Nephron (organoid): ENCODE data around the gene CERS6.

Experiments
- H3K27ac Mint-ChIP-seq, 3 experiments: 2 replicates each; pipeline ENCODE4 v1.8.0; 2020; ENCODE audit warnings: mixed read lengths in 3 of 3, mild to moderate bottlenecking in 2 of 3, moderate library complexity in 1 of 3
- H3K27me3 Mint-ChIP-seq: 2 replicates; pipeline ENCODE4 v1.8.0; 2021; ENCODE audit warnings: low read depth, mild to moderate bottlenecking, moderate library complexity, mixed read lengths
- H3K36me3 Mint-ChIP-seq: 2 replicates; pipeline ENCODE4 v1.8.0; 2020; ENCODE audit warnings: low read depth, mixed read lengths
- H3K4me1 Mint-ChIP-seq: 2 replicates; pipeline ENCODE4 v1.8.0; 2020; ENCODE audit warnings: mixed read lengths
- H3K4me3 Mint-ChIP-seq, 3 experiments: 2 replicates each; pipeline ENCODE4 v1.8.0; 2020; ENCODE audit warnings: mild to moderate bottlenecking in 3 of 3, mixed read lengths in 3 of 3, moderate library complexity in 2 of 3
- H3K9me3 Mint-ChIP-seq: 2 replicates; pipeline ENCODE4 v1.8.0; 2020; ENCODE audit warnings: mixed read lengths
- CTCF ChIP-seq, 3 experiments: fragments of 200-600 bp; sonication (generic); IDR thresholded peaks; one replicate each; pipeline ENCODE4 v1.5.0; 2021; ENCODE audit warnings: antibody characterized with exemption in 3 of 3; ENCODE audit not compliant: unreplicated experiment in 3 of 3

The CERS6 gene

GRCh38 chr2:168541858-168542257 is 85.8 kb downstream of the CERS6 start:
- H3K27me3 Mint-ChIP-seq: no peaks in the 10 kb centered on the region
- peaks cover 42% of the 10 kb centered on the region for H3K36me3 Mint-ChIP-seq
- H3K27ac Mint-ChIP-seq: no peak overlapping the region
- H3K4me3 Mint-ChIP-seq: no peak overlapping the region
- H3K4me1 Mint-ChIP-seq: no peaks in the 10 kb centered on the region
- TF ChIP-seq CTCF (IDR thresholded peaks at IDR 0.05; ENCODE audit: unreplicated experiment in 3 of 3): no peak
- H3K9me3 Mint-ChIP-seq: peaks cover 30% of the 10 kb centered on the region

DNA sequence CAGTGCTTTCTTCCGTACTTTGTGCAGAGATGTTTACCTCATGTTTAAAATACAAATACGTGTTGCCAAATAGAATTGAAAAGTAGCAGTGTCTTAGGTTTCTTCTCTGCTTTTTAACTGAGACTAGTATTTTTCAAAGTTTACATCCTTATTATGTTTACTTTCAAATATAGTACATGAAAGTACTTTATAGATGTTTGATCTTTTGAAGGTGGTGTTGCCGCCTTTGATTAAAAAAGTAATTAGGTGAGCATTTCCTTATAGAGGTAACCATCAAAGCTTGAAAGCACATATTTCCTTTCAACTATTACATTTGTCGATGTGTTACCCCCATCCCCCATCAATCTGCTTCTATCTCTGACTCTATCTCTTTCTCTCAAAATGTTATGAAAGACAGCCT is 87.0 kb downstream of the CERS6 start:
- H3K36me3 Mint-ChIP-seq: peaks cover 44% of the 10 kb centered on the region
- TF ChIP-seq CTCF (IDR thresholded peaks at IDR 0.05; ENCODE audit: unreplicated experiment in 3 of 3): no peak
- no peak overlapping the region for H3K27ac Mint-ChIP-seq
- no peaks in the 10 kb centered on the region for H3K27me3 Mint-ChIP-seq
- no peak overlapping the region for H3K4me3 Mint-ChIP-seq
- H3K4me1 Mint-ChIP-seq: no peaks in the 10 kb centered on the region
- peaks cover 30% of the 10 kb centered on the region for H3K9me3 Mint-ChIP-seq

GRCh38 chr2:168543935-168544334 is 87.9 kb downstream of the CERS6 start:
- Mint-ChIP-seq H3K27me3 (no peaks in the 10 kb centered on the region), H3K27ac (no peak overlapping the region), H3K4me1 (no peaks in the 10 kb centered on the region), H3K4me3 (no peak overlapping the region), H3K36me3 (peaks cover 44% of the 10 kb centered on the region), H3K9me3 (peaks cover 25% of the 10 kb centered on the region)
- TF ChIP-seq CTCF (IDR thresholded peaks at IDR 0.05; ENCODE audit: unreplicated experiment in 3 of 3): no peak

- Mint-ChIP-seq H3K4me3 (no peak overlapping the region), H3K36me3 (peaks cover 42% of the 10 kb centered on the region), H3K27ac (no peak overlapping the region), H3K27me3 (no peaks in the 10 kb centered on the region), H3K4me1 (no peaks in the 10 kb centered on the region), H3K9me3 (peaks cover 14% of the 10 kb centered on the region)
- TF ChIP-seq CTCF (IDR thresholded peaks at IDR 0.05; ENCODE audit: unreplicated experiment in 3 of 3): no peak
Observed at GRCh38 chr2:168545439-168546082, 89.5 kb downstream of the CERS6 start.

- no peak overlapping the region for H3K4me3 Mint-ChIP-seq
- no peak for TF ChIP-seq CTCF (IDR thresholded peaks at IDR 0.05; ENCODE audit: unreplicated experiment in 3 of 3)
- no peak overlapping the region for H3K27ac Mint-ChIP-seq
- peaks cover 38% of the 10 kb centered on the region for H3K36me3 Mint-ChIP-seq
- H3K9me3 Mint-ChIP-seq: no peaks in the 10 kb centered on the region
- H3K4me1 Mint-ChIP-seq: peaks cover 8% of the 10 kb centered on the region
- no peaks in the 10 kb centered on the region for H3K27me3 Mint-ChIP-seq
Observed at GRCh38 chr2:168550670-168551069, 94.6 kb downstream of the CERS6 start.

- no peaks in the 10 kb centered on the region for H3K9me3 Mint-ChIP-seq
- no peak for TF ChIP-seq CTCF (IDR thresholded peaks at IDR 0.05; ENCODE audit: unreplicated experiment in 3 of 3)
- H3K27me3 Mint-ChIP-seq: no peaks in the 10 kb centered on the region
- H3K4me3 Mint-ChIP-seq: no peak overlapping the region
- H3K4me1 Mint-ChIP-seq: peaks cover 8% of the 10 kb centered on the region
- peaks cover 38% of the 10 kb centered on the region for H3K36me3 Mint-ChIP-seq
- no peak overlapping the region for H3K27ac Mint-ChIP-seq
Observed at GRCh38 chr2:168552450-168552856, 96.4 kb downstream of the CERS6 start.
